NOMO-1 (cell line): ENCODE results near the gene LHX3.
"Not testable (repeated sequence)": the region's sequence is repeated elsewhere in the genome, so short reads cannot be mapped to it uniquely, and the experiment has no call there.

Experiments used
- DNase-seq, 2 experiments: peaks; one replicate each; lab custom pipeline; 2025; ENCODE audit not compliant: unreplicated experiment in 2 of 2; lab: John Stamatoyannopoulos, UW

Gene LHX3

GRCh38 chr9:136242248-136242647 lies 37.3 kb upstream of the LHX3 start:
- DNase-seq: no peak

- DNase-seq: no peak
Observed at GRCh38 chr9:136241542-136241941, 36.6 kb upstream of the LHX3 start.

GRCh38 chr9:136240941-136241340 lies 36.0 kb upstream of the LHX3 start:
- DNase-seq: no peak

- peak; percentile 86 to 92 for DNase-seq
Observed at GRCh38 chr9:136239983-136240330, 35.0 kb upstream of the LHX3 start.

DNA sequence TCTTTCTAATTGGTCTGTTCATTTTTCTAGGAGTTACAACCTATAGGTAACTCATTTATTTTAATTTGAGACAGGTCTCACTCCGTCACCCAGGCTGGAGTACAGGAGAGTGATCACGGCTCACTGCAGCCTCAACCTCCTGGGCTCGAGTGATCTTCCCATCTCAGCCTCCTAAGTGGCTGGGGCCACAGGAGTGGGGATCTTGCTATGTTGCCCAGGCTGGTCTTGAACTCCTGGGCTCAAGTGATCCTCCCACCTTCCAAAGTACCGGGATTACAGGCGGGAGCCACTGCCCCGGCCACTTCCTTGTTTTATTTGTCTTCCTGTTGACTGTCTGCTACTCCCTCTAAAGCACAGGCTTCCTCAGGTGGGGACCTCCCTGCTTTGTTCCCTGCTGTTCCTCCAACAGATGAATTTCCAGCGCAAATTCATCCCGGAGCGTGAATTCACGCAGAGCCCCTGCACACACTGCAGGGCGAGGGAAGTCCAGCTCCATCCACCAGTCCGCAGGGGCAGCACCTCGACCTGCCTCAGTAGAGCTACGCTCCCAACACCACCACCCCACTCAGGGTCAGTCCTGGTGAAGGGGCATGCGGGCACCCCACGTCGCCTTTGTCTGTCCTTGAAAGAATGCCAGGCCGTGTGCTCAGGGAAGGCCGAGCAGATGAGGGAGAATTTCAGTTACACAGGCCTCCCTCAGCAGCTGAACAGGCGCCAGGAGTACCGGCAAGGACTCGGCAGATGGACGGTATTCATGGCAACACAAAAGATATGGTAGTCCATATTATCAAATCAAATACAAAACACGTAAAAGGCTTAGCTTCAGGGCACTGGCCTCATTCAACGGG lies 34.4 kb upstream of the LHX3 start:
- no peak for DNase-seq

- no peak for DNase-seq
Observed at GRCh38 chr9:136238342-136238732, 33.4 kb upstream of the LHX3 start.

DNA sequence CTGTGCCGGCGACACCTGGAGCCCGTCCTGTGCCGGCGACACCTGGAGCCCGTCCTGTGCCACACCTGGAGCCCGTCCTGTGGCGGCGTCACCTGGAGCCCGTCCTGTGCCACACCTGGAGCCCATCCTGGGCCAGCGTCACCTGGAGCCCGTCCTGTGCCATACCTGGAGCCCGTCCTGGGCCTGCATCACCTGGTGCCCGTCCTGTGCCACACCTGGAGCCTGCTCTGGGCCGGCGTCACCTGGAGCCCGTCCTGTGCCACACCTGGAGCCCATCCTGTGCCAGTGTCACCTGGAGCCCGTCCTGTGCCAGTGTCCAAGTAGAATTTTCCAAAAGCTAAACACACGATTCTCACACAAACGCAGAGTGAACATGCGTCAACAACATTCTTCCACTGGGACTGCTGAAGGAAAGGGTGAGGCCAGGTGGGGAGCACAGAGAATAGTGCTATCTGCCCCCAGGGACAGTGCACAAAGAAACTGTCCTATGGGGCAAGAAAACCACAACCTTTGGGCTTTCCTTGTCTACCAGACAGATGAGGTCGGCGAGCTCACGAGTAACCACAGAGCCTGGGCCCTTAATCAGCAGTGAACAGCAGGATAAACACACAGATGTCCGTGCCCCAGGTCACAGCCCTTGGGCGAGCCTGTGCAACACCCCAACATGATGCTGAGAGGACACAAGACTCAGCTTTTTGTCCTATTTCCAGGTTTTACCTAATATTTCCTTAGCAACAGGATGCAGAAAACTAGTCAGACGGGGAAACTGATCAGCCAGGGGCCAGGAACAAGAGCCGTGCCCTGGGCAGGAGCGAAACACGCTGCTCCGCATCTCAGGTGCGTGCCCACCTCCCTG lies 32.8 kb upstream of the LHX3 start:
- DNase-seq: peak in 1 of 2 experiments; percentile 20

DNA sequence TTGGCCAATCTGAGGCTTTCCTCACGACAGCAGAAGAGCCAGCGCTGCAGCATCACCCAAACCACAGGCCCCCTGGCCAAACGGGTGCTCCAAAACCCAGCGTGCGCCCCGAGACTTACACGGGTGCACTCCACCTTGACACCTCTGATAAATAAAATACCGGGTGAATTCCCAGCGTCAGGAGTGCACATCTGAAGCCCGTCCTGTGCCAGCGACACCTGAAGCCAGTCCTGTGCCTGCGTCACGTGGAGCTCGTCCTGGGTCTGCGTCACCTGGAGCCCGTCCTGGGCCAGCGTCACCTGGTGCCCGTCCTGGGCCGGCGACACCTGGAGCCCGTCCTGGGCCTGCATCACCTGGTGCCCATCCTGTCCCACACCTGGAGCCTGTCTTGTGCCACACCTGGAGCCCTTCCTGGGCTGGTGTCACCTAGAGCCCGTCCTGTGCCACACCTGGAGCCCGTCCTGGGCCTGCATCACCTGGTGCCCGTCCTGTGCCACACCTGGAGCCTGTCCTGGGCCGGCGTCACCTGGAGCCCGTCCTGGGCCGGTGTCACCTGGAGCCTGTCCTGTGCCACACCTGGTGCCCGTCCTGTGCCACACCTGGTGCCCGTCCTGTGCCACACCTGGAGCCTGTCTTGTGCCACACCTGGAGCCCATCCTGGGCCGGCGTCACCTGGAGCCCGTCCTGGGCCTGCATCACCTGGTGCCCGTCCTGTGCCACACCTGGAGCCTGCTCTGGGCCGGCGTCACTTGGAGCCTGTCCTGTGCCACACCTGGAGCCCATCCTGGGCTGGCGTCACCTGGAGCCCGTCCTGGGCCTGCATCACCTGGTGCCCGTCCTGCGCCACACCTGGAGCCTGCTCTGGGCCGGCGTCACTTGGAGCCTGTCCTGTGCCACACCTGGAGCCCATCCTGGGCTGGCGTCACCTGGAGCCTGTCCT lies 31.8 kb upstream of the LHX3 start:
- not testable (repeated sequence) for DNase-seq

DNA sequence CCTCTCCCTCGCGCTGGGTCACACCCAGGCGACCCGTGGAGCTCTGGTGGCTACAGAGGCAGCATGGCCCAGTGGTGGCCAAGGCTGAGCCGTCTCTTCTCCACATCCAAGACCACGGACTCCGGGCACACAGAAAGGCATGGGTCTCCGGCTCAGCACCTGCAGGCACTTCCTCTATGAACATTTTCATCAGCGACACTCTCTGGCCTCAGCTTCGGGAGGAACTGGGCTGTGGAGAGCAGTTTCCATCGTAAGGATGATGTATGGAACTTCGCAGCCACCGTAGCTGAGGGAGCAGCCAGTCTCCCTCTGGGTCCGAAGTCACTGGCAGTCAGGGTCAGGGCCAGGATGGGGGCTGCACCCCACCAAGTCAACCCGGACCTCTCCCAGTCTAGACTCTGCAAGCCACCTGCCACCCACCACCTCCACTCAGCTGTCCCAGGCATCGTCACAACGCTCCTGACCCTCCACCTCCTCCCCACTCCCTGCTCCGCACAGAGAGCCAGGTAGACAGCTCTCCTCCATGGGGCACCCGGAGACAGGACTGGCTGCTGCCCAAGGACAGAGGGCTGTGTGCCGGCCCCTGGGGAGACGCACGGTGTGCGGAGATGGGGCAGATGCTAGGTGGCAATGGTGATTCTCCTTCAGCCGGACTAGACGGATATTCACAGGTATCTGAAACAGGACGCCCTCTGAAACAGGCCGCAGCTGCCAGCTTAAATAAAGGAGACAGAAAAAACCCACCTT lies 31.0 kb upstream of the LHX3 start:
- DNase-seq: no peak

DNA sequence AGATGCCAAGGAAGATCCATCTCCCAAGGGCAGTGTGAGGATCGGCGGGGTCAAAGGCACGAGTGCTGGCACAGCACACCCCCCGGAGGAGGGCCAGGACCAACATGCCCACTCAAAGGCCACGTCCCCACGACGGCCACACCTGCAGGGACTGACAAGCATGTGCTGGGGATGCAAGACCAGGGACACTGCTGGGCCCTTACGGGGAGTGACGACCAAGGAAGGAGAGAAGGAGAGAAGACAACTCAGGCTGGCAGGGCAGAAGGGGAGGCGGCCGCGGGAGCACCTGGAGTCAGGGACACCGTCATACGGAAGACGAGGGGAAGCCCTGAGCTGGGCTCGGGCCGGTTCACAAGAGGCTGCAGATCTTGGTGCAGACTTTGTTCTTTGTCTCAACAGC lies 30.2 kb upstream of the LHX3 start:
- no peak for DNase-seq

GRCh38 chr9:136234597-136234996 lies 29.7 kb upstream of the LHX3 start:
- no peak for DNase-seq

DNA sequence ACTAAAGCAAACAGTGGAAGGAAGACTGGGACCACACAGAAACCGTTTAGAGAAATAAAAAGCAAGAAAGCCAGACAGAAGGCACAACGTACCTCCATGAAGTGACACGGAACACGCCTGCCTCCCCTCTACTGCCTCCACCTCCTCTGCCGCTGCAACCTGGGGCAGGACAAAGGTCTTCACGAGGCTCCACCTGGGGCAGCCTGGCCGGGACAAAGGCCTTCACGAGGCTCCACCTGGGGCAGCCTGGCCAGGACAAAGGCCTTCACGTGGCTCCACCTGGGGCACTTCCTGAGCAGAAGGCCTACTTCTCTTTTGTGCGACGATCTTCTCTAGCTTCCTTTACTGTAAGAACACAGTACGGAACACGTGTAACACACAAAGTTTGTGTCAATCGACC lies 28.9 kb upstream of the LHX3 start:
- DNase-seq: no peak

- DNase-seq: peak in 1 of 2 experiments; percentile 41
Observed at GRCh38 chr9:136233411-136233810, 28.5 kb upstream of the LHX3 start.

DNA sequence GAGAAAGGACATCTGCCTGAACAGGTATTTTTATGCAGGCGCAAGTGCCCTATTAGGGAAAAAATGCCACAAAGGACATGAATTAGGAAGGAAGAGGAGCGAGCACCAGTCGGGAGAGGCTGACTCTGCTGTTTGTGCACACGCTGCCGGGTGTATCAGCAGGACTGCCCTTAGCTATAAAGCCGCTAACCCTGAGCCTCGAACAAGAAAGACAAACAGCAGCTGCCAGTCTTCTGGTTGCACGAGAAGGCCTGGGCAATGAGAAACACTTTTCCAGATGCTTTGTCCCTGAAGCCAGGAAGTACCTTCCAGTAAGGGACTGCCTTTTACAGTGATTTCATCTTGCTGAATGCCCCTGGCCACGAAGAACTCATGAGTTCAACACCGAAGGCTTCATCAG lies 28.0 kb upstream of the LHX3 start:
- peak in 1 of 2 experiments; percentile 24 for DNase-seq

GRCh38 chr9:136231478-136232297 lies 26.8 kb upstream of the LHX3 start:
- peak; percentile 93 to 99 for DNase-seq

GRCh38 chr9:136230773-136231172 lies 25.8 kb upstream of the LHX3 start:
- DNase-seq: no peak

DNA sequence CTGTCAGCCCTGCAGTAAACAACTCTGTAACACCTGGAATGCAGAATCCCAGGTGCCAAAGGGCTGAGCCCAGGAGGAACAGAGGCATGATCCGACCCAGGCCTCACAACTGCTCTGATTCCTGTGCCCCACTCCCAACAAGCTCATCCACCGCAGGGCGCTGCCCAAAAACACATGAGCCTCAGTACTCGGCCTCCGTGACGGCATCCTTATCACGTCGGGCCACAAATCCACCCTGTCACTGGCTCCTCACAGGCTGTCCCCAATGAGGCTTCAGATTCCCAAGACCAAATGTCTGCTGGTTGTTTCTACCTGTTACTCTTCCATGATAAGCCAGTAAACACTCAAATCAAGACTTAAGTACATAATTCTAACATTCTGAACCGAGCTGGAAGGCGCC lies 25.4 kb upstream of the LHX3 start:
- no peak for DNase-seq

DNA sequence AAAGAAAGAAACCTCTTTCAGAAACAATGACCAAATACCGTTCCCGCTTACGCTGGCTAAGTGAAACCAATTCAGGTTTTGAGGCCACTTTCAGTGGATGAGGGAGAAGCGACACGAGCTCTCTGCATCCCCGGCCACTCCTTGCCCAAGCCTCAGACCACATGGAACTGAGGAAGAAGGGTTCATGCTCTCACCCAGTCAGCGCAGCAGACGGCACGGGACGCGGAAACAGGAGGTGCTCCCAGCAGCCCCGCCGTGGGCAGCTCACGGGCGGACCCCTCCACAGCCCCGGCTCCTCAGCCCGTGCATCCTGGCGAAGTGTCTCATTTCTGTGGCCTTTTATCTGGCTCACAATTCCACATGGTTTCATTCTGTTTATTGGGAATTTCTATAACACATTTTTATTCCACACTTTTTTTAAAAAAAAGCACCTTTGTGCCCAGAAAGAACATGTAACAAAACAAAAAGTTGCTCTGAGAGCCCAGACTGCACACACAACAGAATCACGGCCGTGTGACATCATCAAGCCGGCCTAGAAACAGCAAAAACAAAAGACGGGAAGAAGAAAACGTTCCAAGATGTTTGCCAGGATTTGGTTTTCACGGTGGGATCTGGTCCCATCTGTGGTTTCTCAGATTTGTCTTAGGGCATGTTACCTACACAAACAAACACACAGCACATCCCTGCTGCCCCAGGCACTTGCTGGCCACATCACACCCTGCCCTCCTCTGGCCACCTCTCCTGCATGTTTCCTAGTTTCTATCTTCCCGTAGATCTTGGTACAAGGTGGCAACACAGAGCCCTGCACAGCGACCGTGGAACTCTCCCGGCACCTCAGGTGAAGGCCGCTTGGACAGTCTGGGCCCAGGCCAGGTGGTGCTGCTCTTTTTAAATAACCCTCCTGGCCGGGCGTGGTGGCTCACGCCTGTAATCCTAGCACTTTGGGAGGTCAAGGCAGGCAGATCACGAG lies 24.5 kb upstream of the LHX3 start:
- DNase-seq: no peak
